ENCODE data around the gene TRIM52.

TRIM52 gene

GRCh38 chr5:181215997-181216989, 44.6 kb downstream of the TRIM52 start (continued):
- TF ChIP-seq PBX3 (CRISPR knock-in tag; IDR thresholded peaks at IDR 0.05) = no peak
- no peak for TF ChIP-seq ZNF837 (tag by site-specific recombination; IDR thresholded peaks at IDR 0.05)
- TF ChIP-seq ZBTB49 (tag by site-specific recombination; IDR thresholded peaks at IDR 0.05; ENCODE audit: low read depth) = no peak
- TF ChIP-seq ZNF169 (tag by site-specific recombination; IDR thresholded peaks at IDR 0.05) = no peak
- TF ChIP-seq KLF8 (tag by site-specific recombination; IDR thresholded peaks at IDR 0.05) = peak; percentile 83
- peak; percentile 84 for TF ChIP-seq SP7 (tag by site-specific recombination; IDR thresholded peaks at IDR 0.05)
- peak; percentile 57 for TF ChIP-seq ZNF394 (tag by site-specific recombination; IDR thresholded peaks at IDR 0.05; ENCODE audit: borderline replicate concordance)
- peak; percentile 73 for TF ChIP-seq EGR2 (tag by site-specific recombination; IDR thresholded peaks at IDR 0.05; ENCODE audit: low read depth)
- TF ChIP-seq KLF9 (tag by site-specific recombination; IDR thresholded peaks at IDR 0.05; ENCODE audit: low read depth) = peak; percentile 70
- TF ChIP-seq ZNF280D (tag by site-specific recombination; IDR thresholded peaks at IDR 0.05) = peak; percentile 92
- TF ChIP-seq ZNF366 (tag by site-specific recombination; conservative IDR thresholded peaks at IDR 0.05) = peak; percentile 50; the same call in 1 of the 2 replicates
- peak; percentile 72; the same call in 1 of the 2 replicates for TF ChIP-seq BCL11B (tag by site-specific recombination; IDR thresholded peaks at IDR 0.05; ENCODE audit: low read depth)
- TF ChIP-seq ZBTB10 (tag by site-specific recombination; IDR thresholded peaks at IDR 0.05) = peak; percentile 100
- TF ChIP-seq ZNF473 (tag by site-specific recombination; IDR thresholded peaks at IDR 0.05) = no peak
- TF ChIP-seq ZNF658 (tag by site-specific recombination; IDR thresholded peaks at IDR 0.05) = no peak
- no peak for TF ChIP-seq ZNF664 (tag by site-specific recombination; IDR thresholded peaks at IDR 0.05)
- TF ChIP-seq ZNF610 (tag by site-specific recombination; IDR thresholded peaks at IDR 0.05; ENCODE audit: borderline replicate concordance) = 0 out of 2 replicates have a peak, but pooled peaks have one; percentile 34
- 0 out of 2 replicates have a peak, but pooled peaks have one; percentile 43 for TF ChIP-seq ZFP69B (tag by site-specific recombination; IDR thresholded peaks at IDR 0.05)
- TF ChIP-seq ZNF112 (tag by site-specific recombination; IDR thresholded peaks at IDR 0.05) = no peak
- no peak for TF ChIP-seq ZNF174 (tag by site-specific recombination; IDR thresholded peaks at IDR 0.05)
- TF ChIP-seq ZNF16 (tag by site-specific recombination; IDR thresholded peaks at IDR 0.05; ENCODE audit: low read depth) = no peak
- no peak for TF ChIP-seq ZNF645 (tag by site-specific recombination; IDR thresholded peaks at IDR 0.05)
- TF ChIP-seq ZNF621 (tag by site-specific recombination; IDR thresholded peaks at IDR 0.05) = no peak
- no peak for TF ChIP-seq BCL6B (tag by site-specific recombination; IDR thresholded peaks at IDR 0.05)
- 0 out of 2 replicates have a peak, but pooled peaks have one; percentile 54 for TF ChIP-seq ZNF501 (tag by site-specific recombination; IDR thresholded peaks at IDR 0.05)
- TF ChIP-seq ZNF138 (tag by site-specific recombination; IDR thresholded peaks at IDR 0.05; ENCODE audit: borderline replicate concordance) = no peak
